Measurements from ENCODE around the gene SPTBN1. TPM values are rescaled to one million over a fixed set of nuclear protein-coding genes. Genes with fewer than 3 reads are reported as not detected.

The SPTBN1 gene
- total RNA-seq, 4 donors from 2014 or later = 189 to 423 (median 341) TPM

- Histone ChIP-seq H3K27ac (no peak overlapping the region), H3K4me1 (no peaks in the 10 kb centered on the region), H3K36me3 (no peaks in the 10 kb centered on the region), H3K4me3 (no peak overlapping the region), H3K9me3 (no peaks in the 10 kb centered on the region), H3K27me3 (no peaks in the 10 kb centered on the region)
- TF ChIP-seq CTCF (IDR thresholded peaks at IDR 0.05) (no peak), POLR2A (IDR thresholded peaks at IDR 0.05) (no peak)
- DNase-seq = no peak
- intact Hi-C loops (cut with DNase I; ENCODE audit: low total_unique reads) = no loop called here
Measured at GRCh38 chr2:54716375-54716774, 260.2 kb downstream of the SPTBN1 start.

- TF ChIP-seq POLR2A (IDR thresholded peaks at IDR 0.05) (no peak), CTCF (IDR thresholded peaks at IDR 0.05) (no peak)
- DNase-seq = no peak
- Histone ChIP-seq H3K9me3 (no peaks in the 10 kb centered on the region), H3K27ac (no peak overlapping the region), H3K4me3 (no peak overlapping the region), H3K36me3 (no peaks in the 10 kb centered on the region), H3K27me3 (no peaks in the 10 kb centered on the region), H3K4me1 (peaks cover 3 to 8% of the 10 kb centered on the region in 2 donors)
- intact Hi-C loops (cut with DNase I; ENCODE audit: low total_unique reads) = no loop called here
Measured at GRCh38 chr2:54720563-54720962, 264.4 kb downstream of the SPTBN1 start.

Other genes with a start within 250 kb of the SPTBN1 start
- gene TSPYL6, start 200.1 kb upstream of the SPTBN1 start, total RNA-seq = under 1 TPM in 1 of 4 donors, not detected in 3; 0.18 TPM

Measured in uterus (tissue), 4 donors.